K562 (cell line): Measurements from ENCODE around the gene CACNA1E. TPM values are rescaled to one million over a fixed set of nuclear protein-coding genes. Genes with fewer than 3 reads are reported as not detected.

Experiments used
- CTBP1 ChIP-seq: fragments of 450-650 bp; IDR thresholded peaks from 2 replicates; pipeline ENCODE4 v1.6.1; 2016; ENCODE audit warnings: borderline replicate concordance
- E2F6 ChIP-seq, 2 experiments: IDR thresholded peaks; 2 replicates each; pipeline ENCODE4 v1.6.1; 2011; ENCODE audit warnings: borderline replicate concordance in 1 of 2, control low read depth in 1 of 2, low read depth in 1 of 2, low read length in 1 of 2, mild to moderate bottlenecking in 1 of 2, mixed read lengths in 1 of 2, moderate library complexity in 1 of 2; ENCODE audit not compliant: insufficient read depth in 1 of 2, insufficient read length in 1 of 2, poor library complexity in 1 of 2, severe bottlenecking in 1 of 2; ENCODE audit errors: extremely low read depth in 1 of 2
- HDAC6 ChIP-seq: IDR thresholded peaks from 2 replicates; pipeline ENCODE4 v1.6.1; 2012; ENCODE audit warnings: low read depth, mild to moderate bottlenecking, control low read depth, inconsistent platforms, low read length, moderate library complexity
- HNRNPLL ChIP-seq: fragments of 200-400 bp; formaldehyde crosslinking; IDR thresholded peaks from 2 replicates; pipeline ENCODE4 v1.6.1; 2017; ENCODE audit warnings: low read length, low read depth, mild to moderate bottlenecking; ENCODE audit not compliant: poor library complexity, severe bottlenecking
- L3MBTL2 ChIP-seq: fragments of 450-650 bp; IDR thresholded peaks from 2 replicates; pipeline ENCODE4 v1.6.1; 2016; ENCODE audit warnings: mild to moderate bottlenecking, moderate library complexity
- MGA ChIP-seq: fragments of 450-650 bp; IDR thresholded peaks from 2 replicates; pipeline ENCODE4 v1.6.1; 2016; ENCODE audit warnings: mild to moderate bottlenecking, moderate library complexity
- NR4A1 ChIP-seq, 2 experiments: fragments of 250-450 bp in 1 of 2; fragments of 450-650 bp in 1 of 2; sonication (Bioruptor Pico) in 1 of 2; IDR thresholded peaks; 2 replicates each; pipeline versions ENCODE4 v1.4.0 to v1.6.1; 2016 to 2020; ENCODE audit warnings: mild to moderate bottlenecking in 2 of 2, missing compliant biosample characterization in 1 of 2, missing genetic modification characterization in 1 of 2, moderate library complexity in 1 of 2
- NRF1 ChIP-seq, 2 experiments: fragments of 450-650 bp; IDR thresholded peaks in 1 of 2; conservative IDR thresholded peaks in 1 of 2; 2 replicates each; pipeline ENCODE4 v1.6.1; 2014; ENCODE audit warnings: mild to moderate bottlenecking in 2 of 2
- PRPF4 ChIP-seq: fragments of 200-400 bp; formaldehyde crosslinking; IDR thresholded peaks from one replicate; pipeline ENCODE4 v1.6.1; 2017; ENCODE audit warnings: low read length, low read depth, mild to moderate bottlenecking; ENCODE audit not compliant: insufficient read depth, poor library complexity, severe bottlenecking
- SRSF1 ChIP-seq: fragments of 200-400 bp; formaldehyde crosslinking; IDR thresholded peaks from 2 replicates; pipeline ENCODE4 v1.6.1; 2017; ENCODE audit warnings: mild to moderate bottlenecking, low read depth, low read length, moderate library complexity
- ZNF12 ChIP-seq: sonication (generic); formaldehyde crosslinking; IDR thresholded peaks from 2 replicates; pipeline ENCODE4 v1.4.0; 2020; ENCODE audit warnings: mild to moderate bottlenecking, missing genetic modification reagents
- ZNF431 ChIP-seq: sonication (generic); formaldehyde crosslinking; IDR thresholded peaks from 2 replicates; pipeline ENCODE4 v1.8.0; 2022; ENCODE audit warnings: mild to moderate bottlenecking, missing genetic modification reagents
- ZNF79 ChIP-seq: fragments of 250-450 bp; sonication (Bioruptor Pico); IDR thresholded peaks from 2 replicates; pipeline ENCODE4 v1.4.0; 2020; ENCODE audit warnings: low read depth, mild to moderate bottlenecking, moderate library complexity
- ZNF830 ChIP-seq: fragments of 250-450 bp; sonication (Bioruptor Pico); IDR thresholded peaks from 2 replicates; pipeline ENCODE4 v1.5.0; 2021; ENCODE audit warnings: mild to moderate bottlenecking
- polyA plus RNA-seq, 8 experiments: library from polyadenylated mRNA; depleted of rRNA in 4 of 8; stranded (reverse) in 5 of 8; unstranded in 3 of 8; fragments of >200 nt; fragmentation: Nextera tagmentation in 2 of 8; fragmentation: Illumina TruSeq in 1 of 8; extraction: Ambion mirVana in 2 of 8; extraction: Trizol in 1 of 8; gene quantifications; 2 replicates each; pipeline versions ENCODE4 v1.2.1 to v1.2.3, GENCODE V29; 2011 to 2014; ENCODE audit warnings: inconsistent platforms in 1 of 8, missing spikeins in 1 of 8
- total RNA-seq, 7 experiments: library from RNA; depleted of rRNA in 6 of 7; stranded (reverse); fragments of >200 nt in 6 of 7; fragmentation: Illumina TruSeq in 2 of 7; extraction: Trizol in 2 of 7; gene quantifications; 2 replicates each; pipeline versions ENCODE4 v1.2.1 to v1.2.3, GENCODE V29; 2011 to 2021; ENCODE audit warnings: low replicate concordance in 1 of 7

Gene CACNA1E
- total and polyA plus RNA-seq, 9 of the 15 experiments (the other 6 are each of a cell fraction or from before 2014, with no cell fraction given), result under 0.01 to 0.04 TPM; not detected in 7

GRCh38 chr1:181482521-181483284 lies 614 bp upstream of the CACNA1E start (continued):
- TF ChIP-seq MGA, result peak; percentile 33; the same call in 1 of the 2 replicates
- TF ChIP-seq E2F6 (IDR thresholded peaks at IDR 0.05; ENCODE audit: borderline replicate concordance in 1 of 2, extremely low read depth in 1 of 2, insufficient read depth in 1 of 2, insufficient read length in 1 of 2, low read depth in 1 of 2, low read length in 1 of 2, poor library complexity in 1 of 2, severe bottlenecking in 1 of 2), result peak in 1 of 2 experiments; percentile 70
- no peak for TF ChIP-seq SRSF1
- TF ChIP-seq CTBP1, result peak; percentile 51; the same call in 1 of the 2 replicates
- TF ChIP-seq ZNF12 (CRISPR knock-in tag), result no peak
- TF ChIP-seq L3MBTL2, result 0 out of 2 replicates have a peak, but pooled peaks have one; percentile 33
- TF ChIP-seq NR4A1 (CRISPR knock-in tag; IDR thresholded peaks at IDR 0.05), result no peak
- no peak for TF ChIP-seq NR4A1 (tag; IDR thresholded peaks at IDR 0.05)
- 0 out of 2 replicates have a peak, but pooled peaks have one; percentile 21 for TF ChIP-seq HDAC6
- no peak for TF ChIP-seq ZNF431 (CRISPR knock-in tag)
- TF ChIP-seq NRF1 (conservative IDR thresholded peaks at IDR 0.05 in 1 of 2, IDR thresholded peaks at IDR 0.05 in 1 of 2), result peak; percentile 65 to 69
- TF ChIP-seq PRPF4, result no peak
- TF ChIP-seq ZNF830, result no peak
- peak; percentile 40 for TF ChIP-seq HNRNPLL
- TF ChIP-seq ZNF79 (CRISPR knock-in tag), result no peak
